Measurements from ENCODE around the gene DHRSX.
A peak's percentile ranks its signal among the peaks of the same experiment; 100 is the strongest.

The DHRSX gene

DNA sequence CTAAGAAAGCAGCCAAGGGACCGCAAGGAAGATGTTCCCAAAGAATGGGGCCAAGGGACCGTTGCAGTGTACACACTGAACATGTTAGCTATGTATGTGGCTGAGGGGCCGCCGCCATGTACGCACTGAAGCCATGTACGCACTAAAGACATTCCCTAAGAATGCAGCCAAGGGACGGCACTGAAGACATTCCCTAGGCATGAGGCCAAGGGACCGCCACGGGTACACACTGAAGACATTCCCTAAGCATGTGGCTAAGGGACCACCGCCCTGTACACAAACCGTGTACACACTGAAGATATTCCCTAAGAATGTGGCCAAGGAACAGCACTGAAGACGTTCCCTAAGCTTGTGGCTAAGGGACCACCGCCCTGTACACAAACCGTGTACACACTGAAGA lies 54.0 kb downstream of the DHRSX start:
- Histone ChIP-seq H3K4me3 (ENCODE audit: low read depth, low read length) (no peak overlapping the region), H3K27ac (ENCODE audit: extremely low read depth, low read depth, low read length) (no peak overlapping the region), H3K4me1 (ENCODE audit: control insufficient read depth, insufficient read depth, low read length) (no peaks in the 10 kb centered on the region), H3K36me3 (ENCODE audit: control insufficient read depth in 2 of 2, insufficient read depth in 1 of 2, low read length in 2 of 2) (no peaks in the 10 kb centered on the region; a peak in 1 of 3 replicates), H3K9me3 (ENCODE audit: control insufficient read depth, insufficient read depth, low read depth, low read length) (no peaks in the 10 kb centered on the region)
- CTCF ChIA-PET = no interaction called here
- POLR2A ChIA-PET = no interaction called here
- TF ChIP-seq, protein P1, sequence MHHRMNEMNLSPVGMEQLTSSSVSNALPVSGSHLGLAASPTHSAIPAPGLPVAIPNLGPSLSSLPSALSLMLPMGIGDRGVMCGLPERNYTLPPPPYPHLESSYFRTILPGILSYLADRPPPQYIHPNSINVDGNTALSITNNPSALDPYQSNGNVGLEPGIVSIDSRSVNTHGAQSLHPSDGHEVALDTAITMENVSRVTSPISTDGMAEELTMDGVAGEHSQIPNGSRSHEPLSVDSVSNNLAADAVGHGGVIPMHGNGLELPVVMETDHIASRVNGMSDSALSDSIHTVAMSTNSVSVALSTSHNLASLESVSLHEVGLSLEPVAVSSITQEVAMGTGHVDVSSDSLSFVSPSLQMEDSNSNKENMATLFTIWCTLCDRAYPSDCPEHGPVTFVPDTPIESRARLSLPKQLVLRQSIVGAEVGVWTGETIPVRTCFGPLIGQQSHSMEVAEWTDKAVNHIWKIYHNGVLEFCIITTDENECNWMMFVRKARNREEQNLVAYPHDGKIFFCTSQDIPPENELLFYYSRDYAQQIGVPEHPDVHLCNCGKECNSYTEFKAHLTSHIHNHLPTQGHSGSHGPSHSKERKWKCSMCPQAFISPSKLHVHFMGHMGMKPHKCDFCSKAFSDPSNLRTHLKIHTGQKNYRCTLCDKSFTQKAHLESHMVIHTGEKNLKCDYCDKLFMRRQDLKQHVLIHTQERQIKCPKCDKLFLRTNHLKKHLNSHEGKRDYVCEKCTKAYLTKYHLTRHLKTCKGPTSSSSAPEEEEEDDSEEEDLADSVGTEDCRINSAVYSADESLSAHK (tag by site-specific recombination; IDR thresholded peaks at IDR 0.05) = no peak
- TF ChIP-seq ZBTB48 (tag by site-specific recombination; IDR thresholded peaks at IDR 0.05) = peak; percentile 63; the same call in 1 of the 2 replicates

DNA sequence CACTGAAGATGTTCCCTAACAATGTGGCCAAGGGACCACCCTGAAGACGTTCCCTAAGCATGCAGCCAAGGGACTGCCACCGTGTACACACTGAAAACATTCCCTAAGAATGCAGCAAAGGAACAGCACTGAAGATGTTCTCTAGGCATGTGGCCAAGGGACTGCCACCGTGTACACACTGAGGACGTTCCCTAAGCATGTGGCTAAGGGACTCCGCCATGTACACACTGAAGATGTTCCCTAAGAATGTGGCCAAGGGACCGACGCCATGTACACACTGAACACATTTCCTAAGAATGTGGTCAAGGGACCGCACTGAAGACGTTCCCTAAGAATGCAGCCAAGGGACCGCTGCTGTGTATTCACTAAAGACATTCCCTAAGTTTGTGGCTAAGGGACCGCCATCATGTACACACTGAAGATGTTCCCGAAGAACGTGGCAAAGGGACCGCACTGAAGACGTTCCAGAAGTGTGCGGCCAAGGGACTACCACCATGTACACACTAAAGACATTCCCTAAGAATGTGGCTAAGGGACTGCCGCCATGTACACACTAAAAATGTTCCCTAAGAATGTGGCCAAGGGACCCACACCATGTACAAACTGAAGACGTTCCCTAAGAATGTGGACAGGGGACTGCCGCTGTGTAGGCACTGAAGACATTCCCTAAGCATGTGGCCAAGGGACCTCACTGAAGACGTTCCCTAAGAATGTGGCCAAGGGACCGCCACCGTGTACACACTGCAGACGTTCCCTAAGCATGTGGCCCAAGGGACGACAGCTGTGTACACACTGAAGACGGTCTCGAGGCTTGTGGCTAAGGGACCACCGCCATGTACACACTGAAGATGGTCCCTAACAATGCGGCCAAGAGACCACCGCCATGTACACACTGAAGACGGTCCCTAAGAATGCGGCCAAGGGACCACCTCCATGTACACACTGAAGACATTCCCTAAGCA lies 54.8 kb downstream of the DHRSX start:
- H3K27ac ChIP-seq (ENCODE audit: extremely low read depth, low read depth, low read length) = no peak overlapping the region
- H3K9me3 ChIP-seq (ENCODE audit: control insufficient read depth, insufficient read depth, low read depth, low read length) = no peaks in the 10 kb centered on the region
- TF ChIP-seq ZNF292 (tag by site-specific recombination; IDR thresholded peaks at IDR 0.05; ENCODE audit: borderline replicate concordance, low read depth) (no peak), ZBTB48 (tag by site-specific recombination; IDR thresholded peaks at IDR 0.05) (peak; percentile 82)
- H3K4me3 ChIP-seq (ENCODE audit: low read depth, low read length) = no peak overlapping the region
- ChIA-PET CTCF (no interaction called here), POLR2A (no interaction called here)
- no peaks in the 10 kb centered on the region for H3K4me1 ChIP-seq (ENCODE audit: control insufficient read depth, insufficient read depth, low read length)
- no peaks in the 10 kb centered on the region; a peak in 1 of 3 replicates for H3K36me3 ChIP-seq (ENCODE audit: control insufficient read depth in 2 of 2, insufficient read depth in 1 of 2, low read length in 2 of 2)

DNA sequence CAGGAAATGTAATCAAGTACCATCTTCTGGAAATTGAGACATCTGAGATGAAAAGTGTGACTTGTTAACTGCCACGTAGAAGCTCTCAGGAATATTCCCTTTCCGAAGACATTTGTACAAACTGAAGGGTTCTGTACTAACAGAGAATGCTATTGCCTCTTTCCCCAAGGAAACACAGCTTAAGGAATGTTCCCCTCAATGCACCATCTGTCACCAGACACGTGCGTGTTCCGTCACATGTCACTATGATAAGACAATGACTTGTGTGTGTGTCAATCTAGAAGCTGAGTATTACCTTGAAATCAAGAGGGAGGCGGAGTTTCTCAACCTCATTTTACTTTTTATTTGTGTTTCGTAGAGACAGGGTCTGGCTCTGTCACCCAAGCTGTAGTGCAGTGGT lies 58.1 kb downstream of the DHRSX start:
- no peak overlapping the region for H3K27ac ChIP-seq (ENCODE audit: extremely low read depth, low read depth, low read length)
- no peaks in the 10 kb centered on the region for H3K4me1 ChIP-seq (ENCODE audit: control insufficient read depth, insufficient read depth, low read length)
- ChIA-PET POLR2A (no interaction called here), CTCF (no interaction called here)
- H3K36me3 ChIP-seq (ENCODE audit: control insufficient read depth in 2 of 2, insufficient read depth in 1 of 2, low read length in 2 of 2) = no peaks in the 10 kb centered on the region; a peak in 1 of 3 replicates
- TF ChIP-seq ZNF394 (tag by site-specific recombination; IDR thresholded peaks at IDR 0.05; ENCODE audit: borderline replicate concordance) (no peak), ZNF660 (tag by site-specific recombination; IDR thresholded peaks at IDR 0.05) (no peak), GLI4 (tag by site-specific recombination; IDR thresholded peaks at IDR 0.05) (no peak), ZNF239 (tag by site-specific recombination; IDR thresholded peaks at IDR 0.05) (no peak), ZNF776 (tag by site-specific recombination; IDR thresholded peaks at IDR 0.05; ENCODE audit: borderline replicate concordance) (no peak), ZNF433 (tag by site-specific recombination; IDR thresholded peaks at IDR 0.05; ENCODE audit: low read depth) (no peak), ZBTB17 (tag by site-specific recombination; IDR thresholded peaks at IDR 0.05) (no peak), ZNF202 (tag by site-specific recombination; IDR thresholded peaks at IDR 0.05; ENCODE audit: borderline replicate concordance) (no peak), ZNF416 (tag by site-specific recombination; IDR thresholded peaks at IDR 0.05) (no peak)
- TF ChIP-seq, protein P2, sequence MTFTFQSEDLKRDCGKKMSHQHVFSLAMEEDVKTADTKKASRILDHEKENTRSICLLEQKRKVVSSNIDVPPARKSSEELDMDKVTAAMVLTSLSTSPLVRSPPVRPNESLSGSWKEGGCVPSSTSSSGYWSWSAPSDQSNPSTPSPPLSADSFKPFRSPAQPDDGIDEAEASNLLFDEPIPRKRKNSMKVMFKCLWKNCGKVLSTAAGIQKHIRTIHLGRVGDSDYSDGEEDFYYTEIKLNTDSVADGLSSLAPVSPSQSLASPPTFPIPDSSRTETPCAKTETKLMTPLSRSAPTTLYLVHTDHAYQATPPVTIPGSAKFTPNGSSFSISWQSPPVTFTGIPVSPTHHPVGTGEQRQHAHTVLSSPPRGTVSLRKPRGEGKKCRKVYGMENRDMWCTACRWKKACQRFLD (tag by site-specific recombination; IDR thresholded peaks at IDR 0.05) = no peak
- H3K4me3 ChIP-seq (ENCODE audit: low read depth, low read length) = no peak overlapping the region
- H3K9me3 ChIP-seq (ENCODE audit: control insufficient read depth, insufficient read depth, low read depth, low read length) = no peaks in the 10 kb centered on the region

DNA sequence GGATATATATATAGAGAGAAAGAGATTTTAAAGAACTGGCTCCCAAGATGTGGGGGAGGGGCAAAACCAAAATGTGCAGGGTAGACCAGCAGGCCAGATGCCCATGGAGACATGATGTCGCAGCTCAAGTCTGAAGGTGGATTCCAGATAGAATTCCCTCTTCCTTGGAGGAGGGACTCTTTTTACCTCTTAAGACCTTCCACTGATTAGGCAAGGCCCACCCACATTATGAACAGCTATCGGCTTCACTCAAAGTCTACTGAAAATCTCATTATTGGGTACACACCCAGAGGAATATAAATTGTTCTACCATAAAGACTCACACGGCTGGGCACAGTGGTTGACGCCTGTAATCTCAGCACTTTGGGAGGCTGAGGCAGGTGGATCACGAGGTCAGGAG lies 59.3 kb downstream of the DHRSX start:
- TF ChIP-seq ZNF10 (tag by site-specific recombination; IDR thresholded peaks at IDR 0.05) (peak; percentile 99), ZNF707 (tag by site-specific recombination; IDR thresholded peaks at IDR 0.05) (no peak), ZNF629 (tag by site-specific recombination; IDR thresholded peaks at IDR 0.05) (no peak), HOXC10 (CRISPR knock-in tag; IDR thresholded peaks at IDR 0.05) (no peak)
- H3K9me3 ChIP-seq (ENCODE audit: control insufficient read depth, insufficient read depth, low read depth, low read length) = no peaks in the 10 kb centered on the region
- no peaks in the 10 kb centered on the region for H3K4me1 ChIP-seq (ENCODE audit: control insufficient read depth, insufficient read depth, low read length)
- POLR2A ChIA-PET = no interaction called here
- CTCF ChIA-PET = no interaction called here
- no peak overlapping the region for H3K4me3 ChIP-seq (ENCODE audit: low read depth, low read length)
- no peak overlapping the region for H3K27ac ChIP-seq (ENCODE audit: extremely low read depth, low read depth, low read length)
- no peaks in the 10 kb centered on the region; a peak in 1 of 3 replicates for H3K36me3 ChIP-seq (ENCODE audit: control insufficient read depth in 2 of 2, insufficient read depth in 1 of 2, low read length in 2 of 2)

Measured in HEK293 (cell line).